DOHH2 (cell line): ENCODE measurements around the gene SLC28A1.

Source experiments
- H3F3A ChIP-seq: fragments of 200-600 bp; sonication (generic), shearing (Covaris generic); 2 replicates; pipeline ENCODE4 v1.6.0; 2016; ENCODE audit warnings: antibody characterized with exemption, mild to moderate bottlenecking; ENCODE audit not compliant: control insufficient read depth, insufficient read depth
- H3K27ac ChIP-seq: fragments of 200-600 bp; sonication (generic); 2 replicates; pipeline ENCODE4 v1.5.1; 2014; ENCODE audit warnings: low read depth, mild to moderate bottlenecking, low read length, moderate library complexity
- H3K27me3 ChIP-seq: fragments of 200-600 bp; sonication (generic); 2 replicates; pipeline ENCODE4 v1.6.1; 2014; ENCODE audit warnings: mild to moderate bottlenecking, low read length, mixed read lengths; ENCODE audit not compliant: control insufficient read depth
- H3K36me3 ChIP-seq: fragments of 200-600 bp; sonication (generic); 2 replicates; pipeline ENCODE4 v1.6.1; 2014; ENCODE audit warnings: mild to moderate bottlenecking, low read length, moderate library complexity, mixed read lengths; ENCODE audit not compliant: control insufficient read depth
- H3K4me1 ChIP-seq: fragments of 200-600 bp; sonication (generic); 2 replicates; pipeline ENCODE4 v1.6.1; 2014; ENCODE audit warnings: mild to moderate bottlenecking, low read length, mixed read lengths; ENCODE audit not compliant: control insufficient read depth
- H3K4me2 ChIP-seq: fragments of 200-600 bp; sonication (generic); 2 replicates; pipeline ENCODE4 v1.6.0; 2014; ENCODE audit warnings: mild to moderate bottlenecking, low read length, moderate library complexity
- H3K4me3 ChIP-seq: fragments of 200-600 bp; sonication (generic); 2 replicates; pipeline ENCODE4 v1.5.1; 2014; ENCODE audit warnings: mild to moderate bottlenecking, low read length, mixed read lengths
- H3K79me2 ChIP-seq: fragments of 200-600 bp; sonication (generic); 2 replicates; pipeline ENCODE4 v1.6.1; 2014; ENCODE audit warnings: mild to moderate bottlenecking, low read length, mixed read lengths; ENCODE audit not compliant: control insufficient read depth
- H3K9me2 ChIP-seq: fragments of 200-600 bp; sonication (generic); replicated peaks from 2 replicates; pipeline ENCODE4 v1.6.1; 2014; ENCODE audit warnings: mild to moderate bottlenecking, low read length, mixed read lengths; ENCODE audit not compliant: control insufficient read depth
- H3K9me3 ChIP-seq: fragments of 200-600 bp; sonication (generic); 2 replicates; pipeline ENCODE4 v1.6.1; 2014; ENCODE audit warnings: antibody characterized with exemption, low read length, mixed read lengths; ENCODE audit not compliant: control insufficient read depth, insufficient read depth
- H4K20me1 ChIP-seq: fragments of 200-600 bp; sonication (generic); 2 replicates; pipeline ENCODE4 v1.6.0; 2014; ENCODE audit warnings: low read depth, mild to moderate bottlenecking, antibody characterized with exemption, low read length, moderate library complexity; ENCODE audit not compliant: control insufficient read depth, insufficient read depth
- EZH2phosphoT487 ChIP-seq: fragments of 200-600 bp; sonication (generic); IDR thresholded peaks from 2 replicates; pipeline ENCODE4 v1.6.1; 2017; ENCODE audit warnings: borderline replicate concordance, mild to moderate bottlenecking, antibody characterized with exemption, low read length, moderate library complexity, mixed read lengths
- TF ChIP-seq, protein P1 (sequence below): fragments of 200-600 bp; sonication (generic); IDR thresholded peaks from one replicate; pipeline ENCODE4 v1.5.1; 2014; ENCODE audit warnings: antibody characterized with exemption, mild to moderate bottlenecking, low read depth, low read length; ENCODE audit not compliant: poor library complexity, severe bottlenecking

The SLC28A1 gene

DNA sequence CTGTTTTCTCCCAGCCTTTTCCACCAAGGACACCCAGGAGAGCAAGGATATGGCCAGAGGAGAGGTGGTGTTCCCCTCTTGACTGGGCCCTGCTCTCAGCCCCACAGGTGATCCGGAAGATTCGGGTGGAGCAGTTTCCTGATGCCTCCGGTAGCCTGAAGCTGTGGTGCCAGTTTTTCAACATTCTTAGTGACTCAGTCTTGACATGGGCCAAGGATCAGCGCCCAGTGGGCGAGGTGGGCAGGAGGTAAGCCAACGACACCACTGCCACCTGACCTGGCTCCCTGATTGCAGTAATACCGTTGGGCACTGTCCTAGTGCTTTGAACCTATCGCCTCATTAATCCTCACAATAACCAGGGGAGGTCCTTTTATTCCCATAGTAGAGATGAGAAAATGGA is 25.3 kb upstream of the SLC28A1 start:
- H4K20me1 ChIP-seq: no peaks in the 10 kb centered on the region
- no peak overlapping the region for H3K27ac ChIP-seq
- H3K9me2 ChIP-seq: no peaks in the 10 kb centered on the region
- H3K4me3 ChIP-seq: no peak overlapping the region
- no peaks in the 10 kb centered on the region for H3K9me3 ChIP-seq
- TF ChIP-seq, protein P1, sequence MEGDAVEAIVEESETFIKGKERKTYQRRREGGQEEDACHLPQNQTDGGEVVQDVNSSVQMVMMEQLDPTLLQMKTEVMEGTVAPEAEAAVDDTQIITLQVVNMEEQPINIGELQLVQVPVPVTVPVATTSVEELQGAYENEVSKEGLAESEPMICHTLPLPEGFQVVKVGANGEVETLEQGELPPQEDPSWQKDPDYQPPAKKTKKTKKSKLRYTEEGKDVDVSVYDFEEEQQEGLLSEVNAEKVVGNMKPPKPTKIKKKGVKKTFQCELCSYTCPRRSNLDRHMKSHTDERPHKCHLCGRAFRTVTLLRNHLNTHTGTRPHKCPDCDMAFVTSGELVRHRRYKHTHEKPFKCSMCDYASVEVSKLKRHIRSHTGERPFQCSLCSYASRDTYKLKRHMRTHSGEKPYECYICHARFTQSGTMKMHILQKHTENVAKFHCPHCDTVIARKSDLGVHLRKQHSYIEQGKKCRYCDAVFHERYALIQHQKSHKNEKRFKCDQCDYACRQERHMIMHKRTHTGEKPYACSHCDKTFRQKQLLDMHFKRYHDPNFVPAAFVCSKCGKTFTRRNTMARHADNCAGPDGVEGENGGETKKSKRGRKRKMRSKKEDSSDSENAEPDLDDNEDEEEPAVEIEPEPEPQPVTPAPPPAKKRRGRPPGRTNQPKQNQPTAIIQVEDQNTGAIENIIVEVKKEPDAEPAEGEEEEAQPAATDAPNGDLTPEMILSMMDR: no peak
- no peak overlapping the region for H3K4me2 ChIP-seq
- H3K4me1 ChIP-seq: no peaks in the 10 kb centered on the region
- no peaks in the 10 kb centered on the region for H3F3A ChIP-seq
- H3K79me2 ChIP-seq: no peaks in the 10 kb centered on the region
- H3K27me3 ChIP-seq: no peaks in the 10 kb centered on the region
- no peaks in the 10 kb centered on the region for H3K36me3 ChIP-seq

DNA sequence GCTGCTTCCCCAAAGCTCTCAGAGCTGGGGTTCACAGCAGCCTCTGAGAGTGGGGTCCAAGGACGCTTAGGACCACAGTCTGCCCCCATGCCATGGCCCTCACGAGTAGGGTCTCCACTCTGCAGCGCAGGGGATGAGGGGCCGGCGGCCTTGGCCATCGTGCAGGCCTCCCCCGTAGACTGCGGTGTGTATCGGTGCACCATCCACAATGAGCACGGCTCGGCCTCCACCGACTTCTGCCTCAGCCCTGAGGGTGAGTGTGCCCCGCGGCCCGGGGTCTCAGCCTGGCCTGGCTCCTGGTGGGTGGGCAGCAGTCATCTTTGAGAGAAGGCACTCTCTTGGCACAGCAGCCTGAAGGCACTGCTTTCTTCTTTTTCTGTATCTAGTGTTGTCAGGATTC is 24.8 kb upstream of the SLC28A1 start:
- no peak for TF ChIP-seq EZH2phosphoT487
- TF ChIP-seq, protein P1: no peak
- Histone ChIP-seq H3K4me3 (no peak overlapping the region), H3K9me2 (no peaks in the 10 kb centered on the region), H3K9me3 (no peaks in the 10 kb centered on the region), H3K27ac (no peak overlapping the region), H4K20me1 (no peaks in the 10 kb centered on the region), H3K79me2 (no peaks in the 10 kb centered on the region), H3K36me3 (no peaks in the 10 kb centered on the region), H3K27me3 (peaks cover 3% of the 10 kb centered on the region; the same call in 1 of the 2 replicates), H3K4me2 (no peak overlapping the region), H3K4me1 (no peaks in the 10 kb centered on the region), H3F3A (no peaks in the 10 kb centered on the region)

DNA sequence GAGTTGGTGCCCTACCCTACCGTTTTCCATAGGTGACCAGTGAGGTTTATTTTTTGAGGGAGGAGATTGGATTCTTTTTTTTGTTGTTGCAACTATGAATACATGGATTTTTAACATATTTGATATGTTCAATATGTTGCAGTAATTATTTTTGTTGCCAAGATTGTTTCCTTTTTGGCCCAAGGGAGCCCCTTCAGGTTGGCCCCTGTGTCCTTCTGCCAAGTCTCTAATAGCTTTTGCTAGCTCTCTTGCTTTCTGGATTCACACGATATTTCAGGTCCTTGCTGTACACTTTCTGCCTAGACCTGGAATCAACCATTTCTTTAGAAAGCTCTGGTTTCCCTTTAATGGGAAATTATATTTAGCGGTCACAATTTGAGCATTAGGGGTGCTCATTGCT is 22.7 kb upstream of the SLC28A1 start:
- H3K4me1 ChIP-seq: no peaks in the 10 kb centered on the region
- H3K27ac ChIP-seq: no peak overlapping the region
- H3K9me2 ChIP-seq: no peaks in the 10 kb centered on the region
- peaks cover 6% of the 10 kb centered on the region; the same call in 1 of the 2 replicates for H3K27me3 ChIP-seq
- TF ChIP-seq, protein P1: no peak
- TF ChIP-seq EZH2phosphoT487: no peak
- no peaks in the 10 kb centered on the region for H3K36me3 ChIP-seq
- H3K4me3 ChIP-seq: no peak overlapping the region
- H4K20me1 ChIP-seq: no peaks in the 10 kb centered on the region
- H3K9me3 ChIP-seq: no peaks in the 10 kb centered on the region
- no peak overlapping the region for H3K4me2 ChIP-seq
- no peaks in the 10 kb centered on the region for H3K79me2 ChIP-seq
- H3F3A ChIP-seq: no peaks in the 10 kb centered on the region
